H9 (cell line): ENCODE results near the gene SIGLEC10. TPM values are rescaled to one million over a fixed set of nuclear protein-coding genes. Genes with fewer than 3 reads are reported as not detected.

Experiments
- DNase-seq: peaks from one replicate; pipeline ENCODE4 v3.0.0-alpha.2; 2017
- H2AFZ ChIP-seq: one replicate; pipeline ENCODE4 v1.6.1; 2013; ENCODE audit warnings: mild to moderate bottlenecking, low read length, control low read depth, moderate library complexity
- H2AK5ac ChIP-seq: 2 replicates; pipeline ENCODE4 v1.6.1; 2013; ENCODE audit warnings: low read length, control low read depth, mixed read lengths; ENCODE audit not compliant: insufficient read length
- H2BK120ac ChIP-seq: one replicate; pipeline ENCODE4 v1.6.1; 2013; ENCODE audit warnings: low read depth, mild to moderate bottlenecking, low read length, control low read depth, inconsistent platforms; ENCODE audit not compliant: poor library complexity, severe bottlenecking
- H2BK12ac ChIP-seq: 2 replicates; pipeline ENCODE4 v1.6.1; 2013; ENCODE audit warnings: low read length, control low read depth, mixed read lengths, low read depth; ENCODE audit not compliant: insufficient read length
- H2BK15ac ChIP-seq: 2 replicates; pipeline ENCODE4 v1.6.1; 2013; ENCODE audit warnings: low read depth, low read length, control low read depth
- H2BK20ac ChIP-seq: one replicate; pipeline ENCODE4 v1.6.1; 2013; ENCODE audit warnings: low read depth, mild to moderate bottlenecking, low read length, control low read depth, inconsistent platforms; ENCODE audit not compliant: poor library complexity, severe bottlenecking
- H2BK5ac ChIP-seq: 2 replicates; pipeline ENCODE4 v1.6.1; 2013; ENCODE audit warnings: low read length, control low read depth, mixed read lengths; ENCODE audit not compliant: insufficient read length
- H3K14ac ChIP-seq: 2 replicates; pipeline ENCODE4 v1.6.1; 2013; ENCODE audit warnings: low read length, control low read depth; ENCODE audit not compliant: insufficient read depth
- H3K18ac ChIP-seq: 2 replicates; pipeline ENCODE4 v1.6.1; 2013; ENCODE audit warnings: low read depth, mild to moderate bottlenecking, mixed read lengths, low read length, control low read depth; ENCODE audit not compliant: insufficient read length
- H3K23ac ChIP-seq: 2 replicates; pipeline ENCODE4 v1.6.1; 2013; ENCODE audit warnings: low read length, control low read depth, mixed read lengths, low read depth; ENCODE audit not compliant: insufficient read length
- H3K23me2 ChIP-seq: 2 replicates; pipeline ENCODE4 v1.6.1; 2013; ENCODE audit warnings: low read depth, mild to moderate bottlenecking, mixed read lengths, low read length, control low read depth; ENCODE audit not compliant: insufficient read length, poor library complexity, severe bottlenecking
- H3K27ac ChIP-seq: 2 replicates; pipeline ENCODE4 v1.5.1; 2013; ENCODE audit warnings: low read length, control low read depth, mixed read lengths, low read depth; ENCODE audit not compliant: insufficient read length
- H3K27me3 ChIP-seq: 2 replicates; pipeline ENCODE4 v1.6.1; 2013; ENCODE audit warnings: low read length, control low read depth, inconsistent platforms; ENCODE audit not compliant: insufficient read depth
- H3K4ac ChIP-seq: 2 replicates; pipeline ENCODE4 v1.6.1; 2013; ENCODE audit warnings: low read depth, mild to moderate bottlenecking, control low read depth, inconsistent platforms, low read length, moderate library complexity
- H3K4me1 ChIP-seq: 2 replicates; pipeline ENCODE4 v1.6.1; 2013; ENCODE audit warnings: low read length, control low read depth, inconsistent platforms; ENCODE audit not compliant: insufficient read depth
- H3K4me2 ChIP-seq: 2 replicates; pipeline ENCODE4 v1.6.1; 2013; ENCODE audit warnings: low read length, control low read depth, mixed read lengths; ENCODE audit not compliant: insufficient read length, insufficient read depth
- H3K56ac ChIP-seq: 2 replicates; pipeline ENCODE4 v1.6.1; 2013; ENCODE audit warnings: low read depth, mild to moderate bottlenecking, mixed read lengths, low read length, control low read depth; ENCODE audit not compliant: insufficient read length
- H3K79me1 ChIP-seq: 2 replicates; pipeline ENCODE4 v1.6.1; 2013; ENCODE audit warnings: low read depth, mild to moderate bottlenecking, moderate library complexity, low read length, control low read depth, inconsistent platforms; ENCODE audit not compliant: insufficient read depth, poor library complexity, severe bottlenecking
- H3K79me2 ChIP-seq: 2 replicates; pipeline ENCODE4 v1.6.1; 2013; ENCODE audit warnings: low read length, control low read depth, inconsistent platforms; ENCODE audit not compliant: insufficient read depth
- H3K9ac ChIP-seq: 2 replicates; pipeline ENCODE4 v1.6.1; 2013; ENCODE audit warnings: low read length, control low read depth, mixed read lengths; ENCODE audit not compliant: insufficient read length; ENCODE audit errors: extremely low read depth
- H3K9me3 ChIP-seq: one replicate; pipeline ENCODE4 v1.6.1; 2013; ENCODE audit warnings: low read depth, low read length, inconsistent platforms; ENCODE audit not compliant: control insufficient read depth
- H3T11ph ChIP-seq: one replicate; pipeline ENCODE4 v1.6.1; 2013; ENCODE audit warnings: mild to moderate bottlenecking, low read length, control low read depth, inconsistent platforms
- H4K20me1 ChIP-seq: one replicate; pipeline ENCODE4 v1.6.1; 2013; ENCODE audit not compliant: control insufficient read depth, insufficient read length, insufficient read depth
- H4K5ac ChIP-seq: 2 replicates; pipeline ENCODE4 v1.6.1; 2013; ENCODE audit warnings: low read depth, mild to moderate bottlenecking, mixed read lengths, low read length, control low read depth; ENCODE audit not compliant: insufficient read length
- H4K8ac ChIP-seq: replicated peaks from 2 replicates; pipeline ENCODE4 v1.6.1; 2013; ENCODE audit warnings: low read length, control low read depth, mixed read lengths, low read depth; ENCODE audit not compliant: insufficient read length
- H4K91ac ChIP-seq: 2 replicates; pipeline ENCODE4 v1.6.1; 2013; ENCODE audit warnings: low read depth, mild to moderate bottlenecking, moderate library complexity, mixed read lengths, low read length, control low read depth; ENCODE audit not compliant: insufficient read length
- H3K27ac Mint-ChIP-seq, 3 experiments: 2 replicates in 2 of 3; 3 replicates in 1 of 3; pipeline ENCODE4 v1.8.0; 2020 to 2021; ENCODE audit warnings: mixed read lengths in 3 of 3, mild to moderate bottlenecking in 1 of 3, moderate library complexity in 1 of 3
- H3K27me3 Mint-ChIP-seq: 2 replicates; pipeline ENCODE4 v1.8.0; 2021; ENCODE audit warnings: low read depth, mild to moderate bottlenecking, moderate library complexity, mixed read lengths
- H3K36me3 Mint-ChIP-seq, 3 experiments: 2 replicates in 2 of 3; 3 replicates in 1 of 3; pipeline ENCODE4 v1.8.0; 2020 to 2021; ENCODE audit warnings: low read depth in 3 of 3, mixed read lengths in 3 of 3; ENCODE audit not compliant: insufficient read depth in 1 of 3
- H3K4me1 Mint-ChIP-seq, 2 experiments: 2 replicates each; pipeline ENCODE4 v1.8.0; 2020; ENCODE audit warnings: mixed read lengths in 2 of 2
- H3K4me3 Mint-ChIP-seq, 2 experiments: 2 replicates in 1 of 2; 3 replicates in 1 of 2; pipeline ENCODE4 v1.8.0; 2020 to 2021; ENCODE audit warnings: mild to moderate bottlenecking in 2 of 2, mixed read lengths in 2 of 2, moderate library complexity in 1 of 2
- H3K9me3 Mint-ChIP-seq, 2 experiments: 2 replicates in 1 of 2; 3 replicates in 1 of 2; pipeline ENCODE4 v1.8.0; 2020; ENCODE audit warnings: mild to moderate bottlenecking in 2 of 2, mixed read lengths in 2 of 2, moderate library complexity in 1 of 2
- WGBS: extraction: QIAGEN DNeasy Blood & Tissue Kit; methylation state at CpG from one replicate; pipeline ENCODE4 v1.1.7; 2013; ENCODE audit warnings: missing lambda C conversion rate, low lambda C conversion rate, mixed read lengths; ENCODE audit not compliant: insufficient read length; ENCODE audit errors: extremely low coverage; 5-methylcytosine and 5-hydroxymethylcytosine counted together
- total RNA-seq: library from RNA; stranded (reverse); gene quantifications from 2 replicates; pipeline ENCODE4 v1.2.1, GENCODE V29; 2021
- TF ChIP-seq, protein P1 (sequence below): fragments of 200-600 bp; sonication (generic); conservative IDR thresholded peaks from 3 replicates; pipeline ENCODE4 v1.8.0; 2021; ENCODE audit warnings: antibody characterized with exemption, mild to moderate bottlenecking

SIGLEC10 gene
- total RNA-seq, 1 experiment from 2014 or later: not detected

DNA sequence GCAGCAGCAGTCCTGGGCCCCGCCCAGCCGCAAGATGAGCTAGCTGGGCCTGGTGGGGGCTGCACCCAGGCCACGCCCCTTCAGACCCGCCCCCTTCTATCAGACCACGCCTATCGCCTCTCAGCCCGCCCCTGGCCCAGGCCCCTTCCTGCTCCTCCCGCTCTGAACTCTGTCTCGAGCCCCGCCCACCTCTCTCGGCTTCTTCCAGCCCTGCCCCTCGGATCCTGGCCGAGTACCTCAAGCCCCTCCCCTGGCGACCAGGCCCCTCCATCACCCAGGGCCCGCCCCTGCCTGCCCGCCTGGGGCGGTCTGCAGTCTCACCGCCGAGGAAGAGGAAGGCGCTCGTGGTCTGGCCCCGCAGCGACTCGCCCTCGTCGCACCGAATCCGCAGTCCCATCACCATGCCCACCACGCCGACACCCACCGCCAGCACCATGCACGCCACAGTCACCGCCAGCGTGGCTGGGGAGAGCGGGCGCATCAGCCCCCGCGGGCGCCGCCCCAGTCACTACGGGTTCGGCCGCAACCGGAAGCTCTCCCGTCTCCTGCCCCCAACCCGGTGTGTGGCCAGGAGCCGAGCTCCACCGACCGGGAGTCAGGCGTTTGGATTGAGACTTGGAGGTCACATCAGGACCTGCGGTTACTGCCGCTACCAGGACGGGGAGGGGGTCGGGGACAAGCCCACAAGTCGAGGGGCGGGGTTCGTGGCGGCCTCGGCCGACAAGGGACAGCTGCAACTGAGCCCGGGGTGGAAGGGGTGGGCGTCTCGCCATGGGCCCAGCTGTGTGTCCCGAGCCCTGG lies 49.7 kb downstream of the SIGLEC10 start:
- DNase-seq: peak; percentile 99
- Histone ChIP-seq H2AK5ac (no peak overlapping the region), H3T11ph (no peak overlapping the region), H3K27ac (no peak overlapping the region), H2BK15ac (no peak overlapping the region; the same call in 1 of the 2 replicates), H3K9ac (peak overlapping the region; percentile 71), H3K56ac (no peak overlapping the region), H2BK20ac (no peak overlapping the region), H2BK5ac (no peak overlapping the region), H3K4ac (no peak overlapping the region), H4K20me1 (no peaks in the 10 kb centered on the region), H4K91ac (no peak overlapping the region), H3K4me2 (peak overlapping the region; percentile 69), H2AFZ (no peak overlapping the region), H3K9me3 (no peaks in the 10 kb centered on the region), H2BK12ac (no peak overlapping the region), H3K79me1 (no peaks in the 10 kb centered on the region), H3K23me2 (peaks cover 21% of the 10 kb centered on the region), H3K23ac (no peak overlapping the region), H3K4me1 (no peaks in the 10 kb centered on the region), H3K18ac (peak overlapping the region; percentile 97), H3K79me2 (no peaks in the 10 kb centered on the region), H4K5ac (no peak overlapping the region), H4K8ac (no peak overlapping the region), H3K27me3 (no peaks in the 10 kb centered on the region), H2BK120ac (no peak overlapping the region), H3K14ac (peak overlapping the region; percentile 90)
- Mint-ChIP-seq H3K9me3 (no peaks in the 10 kb centered on the region), H3K27ac (peak overlapping the region; percentile 44 to 98 (median 84); a peak in 4 of 7 replicates), H3K4me1 (peaks cover 34 to 36% of the 10 kb centered on the region in 2 experiments), H3K36me3 (no peaks in the 10 kb centered on the region; a peak in 1 of 7 replicates), H3K27me3 (peaks cover 10% of the 10 kb centered on the region), H3K4me3 (peak overlapping the region; percentile 95 to 100)
- WGBS: no CpG with 5 or more reads among the region's 64 CpGs
- TF ChIP-seq, protein P1, sequence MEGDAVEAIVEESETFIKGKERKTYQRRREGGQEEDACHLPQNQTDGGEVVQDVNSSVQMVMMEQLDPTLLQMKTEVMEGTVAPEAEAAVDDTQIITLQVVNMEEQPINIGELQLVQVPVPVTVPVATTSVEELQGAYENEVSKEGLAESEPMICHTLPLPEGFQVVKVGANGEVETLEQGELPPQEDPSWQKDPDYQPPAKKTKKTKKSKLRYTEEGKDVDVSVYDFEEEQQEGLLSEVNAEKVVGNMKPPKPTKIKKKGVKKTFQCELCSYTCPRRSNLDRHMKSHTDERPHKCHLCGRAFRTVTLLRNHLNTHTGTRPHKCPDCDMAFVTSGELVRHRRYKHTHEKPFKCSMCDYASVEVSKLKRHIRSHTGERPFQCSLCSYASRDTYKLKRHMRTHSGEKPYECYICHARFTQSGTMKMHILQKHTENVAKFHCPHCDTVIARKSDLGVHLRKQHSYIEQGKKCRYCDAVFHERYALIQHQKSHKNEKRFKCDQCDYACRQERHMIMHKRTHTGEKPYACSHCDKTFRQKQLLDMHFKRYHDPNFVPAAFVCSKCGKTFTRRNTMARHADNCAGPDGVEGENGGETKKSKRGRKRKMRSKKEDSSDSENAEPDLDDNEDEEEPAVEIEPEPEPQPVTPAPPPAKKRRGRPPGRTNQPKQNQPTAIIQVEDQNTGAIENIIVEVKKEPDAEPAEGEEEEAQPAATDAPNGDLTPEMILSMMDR: no peak
